A673 (cell line): ENCODE data around the gene P4HTM. TPM values are rescaled to one million over a fixed set of nuclear protein-coding genes. Genes with fewer than 3 reads are reported as not detected.

Source experiments
- BruUV-seq: library from RNA; stranded (reverse); fragments of 400-500 nt; replicated peaks from 2 replicates; lab custom pipeline; 2021; lab: Mats Ljungman, UMichigan
- CTCF ChIA-PET: fragments of 300-600 bp; sonication (Branson Sonifier 250); formaldehyde crosslinking; loops from one replicate; lab custom pipeline; 2022; ENCODE audit warnings: antibody characterized with exemption; lab: Charles Lee
- POLR2A ChIA-PET: fragments of 300-600 bp; sonication (Branson Sonifier 250); formaldehyde crosslinking; loops from one replicate; lab custom pipeline; 2022; ENCODE audit warnings: antibody characterized with exemption; ENCODE audit not compliant: low non-redundant PET; lab: Charles Lee
- DNase-seq: peaks from one replicate; pipeline ENCODE4 v3.0.0-alpha.2; 2015; ENCODE audit warnings: low spot score
- H3K27ac ChIP-seq: fragments of 200-600 bp; sonication (generic); 2 replicates; pipeline ENCODE4 v1.5.1; 2016; ENCODE audit warnings: mixed run types, low read depth, mild to moderate bottlenecking, mixed read lengths, antibody characterized with exemption, low read length; ENCODE audit not compliant: poor library complexity, severe bottlenecking
- H3K27me3 ChIP-seq: fragments of 200-600 bp; sonication (generic); replicated peaks from 2 replicates; pipeline ENCODE4 v1.6.1; 2017; ENCODE audit warnings: mixed run types, low read depth, mild to moderate bottlenecking, mixed read lengths, antibody characterized with exemption, low read length; ENCODE audit not compliant: insufficient read depth, poor library complexity
- H3K36me3 ChIP-seq: fragments of 200-600 bp; sonication (generic); 2 replicates; pipeline ENCODE4 v1.6.1; 2016; ENCODE audit warnings: mixed run types, mild to moderate bottlenecking, mixed read lengths, antibody characterized with exemption, low read length; ENCODE audit not compliant: insufficient read depth, poor library complexity, severe bottlenecking
- H3K4me1 ChIP-seq: fragments of 200-600 bp; sonication (generic); 2 replicates; pipeline ENCODE4 v1.6.1; 2017; ENCODE audit warnings: mixed run types, mild to moderate bottlenecking, mixed read lengths, antibody characterized with exemption, low read length; ENCODE audit not compliant: insufficient read depth, poor library complexity, severe bottlenecking
- H3K4me3 ChIP-seq: fragments of 200-600 bp; sonication (generic); 2 replicates; pipeline ENCODE4 v1.5.1; 2016; ENCODE audit warnings: low read depth, mixed run types, mild to moderate bottlenecking, mixed read lengths, low read length; ENCODE audit not compliant: poor library complexity, severe bottlenecking
- H3K9me3 ChIP-seq: fragments of 200-600 bp; sonication (generic); 2 replicates; pipeline ENCODE4 v1.6.1; 2016; ENCODE audit warnings: mixed run types, low read depth, mild to moderate bottlenecking, mixed read lengths, antibody characterized with exemption, low read length; ENCODE audit not compliant: poor library complexity, severe bottlenecking
- EZH2 ChIP-seq: fragments of 200-600 bp; sonication (generic); IDR thresholded peaks from 2 replicates; pipeline ENCODE4 v1.6.1; 2017; ENCODE audit warnings: borderline replicate concordance, low read depth, mild to moderate bottlenecking, mixed read lengths, antibody characterized with exemption, low read length; ENCODE audit not compliant: poor library complexity, severe bottlenecking
- intact Hi-C: fragments of 100-400 bp; cut with micrococcal nuclease; formaldehyde crosslinking; loops from one replicate; pipeline ENCODE4 v1.10.0; 2022; ENCODE audit not compliant: unreplicated experiment
- total RNA-seq: library from RNA; stranded (reverse); gene quantifications from 2 replicates; pipeline ENCODE4 v1.2.3, GENCODE V29; 2021
- TF ChIP-seq, protein P1 (sequence below): fragments of 300-800, 200-600 bp; sonication (generic); conservative IDR thresholded peaks from 2 replicates; pipeline ENCODE4 v1.5.1; 2017; ENCODE audit warnings: low read depth, mild to moderate bottlenecking, antibody characterized with exemption, low read length, moderate library complexity, mixed read lengths

The P4HTM gene
- total RNA-seq, 1 experiment from 2014 or later: 14.9 TPM

DNA sequence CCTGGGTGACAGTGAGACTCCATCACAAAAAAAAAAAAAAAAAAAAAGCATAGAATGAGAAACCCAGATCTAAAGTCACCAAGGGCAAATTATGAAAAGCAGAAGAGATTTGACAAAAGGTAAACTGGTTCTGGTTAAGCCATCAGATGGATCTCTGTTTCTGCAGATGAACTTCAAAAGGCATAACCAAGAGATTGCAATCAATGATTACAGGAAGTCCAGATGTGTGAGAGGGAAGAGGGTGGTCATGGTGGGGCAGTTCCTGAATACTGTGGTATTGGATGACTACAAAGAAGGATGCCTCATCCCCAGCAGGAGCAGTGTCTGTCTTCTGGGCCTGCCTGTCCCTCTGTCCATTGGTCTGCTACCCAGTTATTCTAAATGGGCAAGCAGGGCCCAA lies 3.8 kb downstream of the P4HTM start:
- no peaks in the 10 kb centered on the region for H3K36me3 ChIP-seq
- H3K27ac ChIP-seq: no peak overlapping the region
- H3K9me3 ChIP-seq: no peaks in the 10 kb centered on the region
- ChIA-PET POLR2A (no interaction called here), CTCF (no interaction called here)
- intact Hi-C loops: no loop called here
- H3K27me3 ChIP-seq: no peaks in the 10 kb centered on the region
- peaks cover 3% of the 10 kb centered on the region for H3K4me1 ChIP-seq
- H3K4me3 ChIP-seq: no peak overlapping the region
- no peak for TF ChIP-seq EZH2
- TF ChIP-seq, protein P1, sequence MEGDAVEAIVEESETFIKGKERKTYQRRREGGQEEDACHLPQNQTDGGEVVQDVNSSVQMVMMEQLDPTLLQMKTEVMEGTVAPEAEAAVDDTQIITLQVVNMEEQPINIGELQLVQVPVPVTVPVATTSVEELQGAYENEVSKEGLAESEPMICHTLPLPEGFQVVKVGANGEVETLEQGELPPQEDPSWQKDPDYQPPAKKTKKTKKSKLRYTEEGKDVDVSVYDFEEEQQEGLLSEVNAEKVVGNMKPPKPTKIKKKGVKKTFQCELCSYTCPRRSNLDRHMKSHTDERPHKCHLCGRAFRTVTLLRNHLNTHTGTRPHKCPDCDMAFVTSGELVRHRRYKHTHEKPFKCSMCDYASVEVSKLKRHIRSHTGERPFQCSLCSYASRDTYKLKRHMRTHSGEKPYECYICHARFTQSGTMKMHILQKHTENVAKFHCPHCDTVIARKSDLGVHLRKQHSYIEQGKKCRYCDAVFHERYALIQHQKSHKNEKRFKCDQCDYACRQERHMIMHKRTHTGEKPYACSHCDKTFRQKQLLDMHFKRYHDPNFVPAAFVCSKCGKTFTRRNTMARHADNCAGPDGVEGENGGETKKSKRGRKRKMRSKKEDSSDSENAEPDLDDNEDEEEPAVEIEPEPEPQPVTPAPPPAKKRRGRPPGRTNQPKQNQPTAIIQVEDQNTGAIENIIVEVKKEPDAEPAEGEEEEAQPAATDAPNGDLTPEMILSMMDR: no peak
- BruUV-seq: no TSS peak
- DNase-seq: no peak

DNA sequence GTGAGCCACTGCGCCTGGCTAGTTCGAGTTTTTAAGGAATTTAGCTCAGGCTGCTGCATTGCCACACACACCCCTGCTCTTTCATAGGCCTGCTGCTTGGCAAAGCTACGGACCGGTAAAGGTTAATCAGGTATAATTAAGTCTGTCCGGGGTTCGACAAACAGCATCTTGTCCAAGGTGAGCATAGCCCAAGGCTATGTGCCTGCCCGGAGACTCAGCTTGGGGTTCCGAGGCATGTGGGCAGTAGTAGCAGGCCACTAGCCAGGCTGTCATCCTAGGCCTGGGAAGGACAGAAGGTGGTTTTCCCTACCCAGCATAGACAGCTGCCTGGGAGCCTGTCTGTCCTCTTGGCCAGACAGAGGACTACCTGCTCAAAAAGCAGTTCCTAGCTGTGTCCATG lies 6.6 kb downstream of the P4HTM start:
- ChIA-PET CTCF (no interaction called here), POLR2A (no interaction called here)
- BruUV-seq: no TSS peak
- DNase-seq: no peak
- Histone ChIP-seq H3K4me3 (no peak overlapping the region), H3K36me3 (no peaks in the 10 kb centered on the region), H3K27ac (no peak overlapping the region), H3K9me3 (no peaks in the 10 kb centered on the region), H3K4me1 (no peaks in the 10 kb centered on the region), H3K27me3 (no peaks in the 10 kb centered on the region)
- intact Hi-C loops: no loop called here
- TF ChIP-seq EZH2: no peak
- TF ChIP-seq, protein P1: no peak

DNA sequence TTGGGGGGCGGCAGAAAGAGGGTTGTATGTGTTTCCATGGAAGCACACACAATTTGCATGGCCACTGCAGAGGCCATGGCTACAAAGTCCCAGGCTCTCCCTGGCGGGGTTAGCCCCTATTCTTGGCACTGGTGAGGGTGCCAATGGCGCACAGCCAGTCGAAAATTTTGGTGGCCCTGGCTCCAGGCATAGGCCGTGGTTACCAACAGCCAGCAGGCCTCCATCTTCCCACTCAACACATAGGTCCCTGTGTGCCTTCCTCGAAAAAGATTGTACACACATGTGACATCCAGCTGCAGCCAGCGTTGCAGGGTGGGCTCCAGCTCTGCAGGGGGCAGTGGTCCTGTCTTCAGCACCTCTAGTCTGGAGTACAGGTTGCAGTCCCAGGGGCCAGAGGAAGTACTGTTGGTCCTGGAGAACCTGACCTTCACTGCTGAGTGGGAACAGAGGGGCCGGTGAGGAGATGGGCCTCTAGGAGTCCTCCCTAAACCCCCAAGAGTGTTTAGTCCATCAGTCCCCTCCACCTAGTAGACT lies 7.1 kb downstream of the P4HTM start:
- intact Hi-C loops: no loop called here
- TF ChIP-seq, protein P1: no peak
- no peak for TF ChIP-seq EZH2
- ChIA-PET CTCF (no interaction called here), POLR2A (no interaction called here)
- Histone ChIP-seq H3K9me3 (no peaks in the 10 kb centered on the region), H3K36me3 (no peaks in the 10 kb centered on the region), H3K27ac (no peak overlapping the region), H3K4me3 (no peak overlapping the region), H3K4me1 (no peaks in the 10 kb centered on the region), H3K27me3 (no peaks in the 10 kb centered on the region)
- DNase-seq: no peak
- BruUV-seq: no TSS peak
